ENCODE measurements around the gene MYBPC3.

GRCh38 chr11:47379317-47379716 lies 26.8 kb upstream of the MYBPC3 start:
- TF ChIP-seq, protein P1, sequence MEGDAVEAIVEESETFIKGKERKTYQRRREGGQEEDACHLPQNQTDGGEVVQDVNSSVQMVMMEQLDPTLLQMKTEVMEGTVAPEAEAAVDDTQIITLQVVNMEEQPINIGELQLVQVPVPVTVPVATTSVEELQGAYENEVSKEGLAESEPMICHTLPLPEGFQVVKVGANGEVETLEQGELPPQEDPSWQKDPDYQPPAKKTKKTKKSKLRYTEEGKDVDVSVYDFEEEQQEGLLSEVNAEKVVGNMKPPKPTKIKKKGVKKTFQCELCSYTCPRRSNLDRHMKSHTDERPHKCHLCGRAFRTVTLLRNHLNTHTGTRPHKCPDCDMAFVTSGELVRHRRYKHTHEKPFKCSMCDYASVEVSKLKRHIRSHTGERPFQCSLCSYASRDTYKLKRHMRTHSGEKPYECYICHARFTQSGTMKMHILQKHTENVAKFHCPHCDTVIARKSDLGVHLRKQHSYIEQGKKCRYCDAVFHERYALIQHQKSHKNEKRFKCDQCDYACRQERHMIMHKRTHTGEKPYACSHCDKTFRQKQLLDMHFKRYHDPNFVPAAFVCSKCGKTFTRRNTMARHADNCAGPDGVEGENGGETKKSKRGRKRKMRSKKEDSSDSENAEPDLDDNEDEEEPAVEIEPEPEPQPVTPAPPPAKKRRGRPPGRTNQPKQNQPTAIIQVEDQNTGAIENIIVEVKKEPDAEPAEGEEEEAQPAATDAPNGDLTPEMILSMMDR (IDR thresholded peaks at IDR 0.05): no peak
- TF ChIP-seq POLR2A (IDR thresholded peaks at IDR 0.05): no peak
